AG04450 (cell line): ENCODE results near the gene MYNN. TPM values are rescaled to one million over a fixed set of nuclear protein-coding genes. Genes with fewer than 3 reads are reported as not detected.

Source experiments
- CTCF ChIA-PET: fragments of 300-600, 350-600 bp; formaldehyde crosslinking; extraction: SDS; loops from one replicate; lab custom pipeline; 2022; ENCODE audit warnings: antibody characterized with exemption, inconsistent platforms; lab: Charles Lee
- POLR2A ChIA-PET: fragments of 350-600 bp; formaldehyde crosslinking; extraction: SDS; loops from one replicate; lab custom pipeline; 2021; ENCODE audit warnings: antibody characterized with exemption, inconsistent platforms; lab: Yijun Ruan, JAX
- DNase-seq: peaks from one replicate; pipeline ENCODE4 v3.0.0-alpha.2; 2011; ENCODE audit warnings: low read depth, low spot score
- H3K27ac ChIP-seq: one replicate; pipeline ENCODE4 v1.5.1; 2012; ENCODE audit warnings: low read depth, low read length, control low read depth
- H3K27me3 ChIP-seq: one replicate; pipeline ENCODE4 v1.6.0; 2012; ENCODE audit warnings: low read length; ENCODE audit not compliant: control insufficient read depth, insufficient read depth
- H3K4me3 ChIP-seq: 2 replicates; pipeline ENCODE4 v1.5.1; 2011; ENCODE audit warnings: mild to moderate bottlenecking, low read depth, low read length, control low read depth
- H3K9me3 ChIP-seq: 2 replicates; pipeline ENCODE4 v1.5.1; 2012; ENCODE audit warnings: low read length; ENCODE audit not compliant: control insufficient read depth, insufficient read depth
- CTCF ChIP-seq: IDR thresholded peaks from 2 replicates; pipeline ENCODE4 v1.5.1; 2011; ENCODE audit warnings: low read depth, low read length, control low read depth, inconsistent platforms
- polyA plus RNA-seq: library from polyadenylated mRNA; depleted of rRNA; stranded (reverse); fragments of >200 nt; gene quantifications from 2 replicates; pipeline ENCODE4 v1.2.3, GENCODE V29; 2011

MYNN gene
- polyA plus RNA-seq, 1 experiment, result 27.0 TPM

- no peak for TF ChIP-seq CTCF
- Histone ChIP-seq H3K9me3 (no peaks in the 10 kb centered on the region), H3K4me3 (no peak overlapping the region), H3K27ac (no peak overlapping the region), H3K27me3 (peaks cover 6% of the 10 kb centered on the region)
- DNase-seq, result no peak
- ChIA-PET CTCF (no interaction called here), POLR2A (no interaction called here)
These were observed 24.5 kb upstream of the MYNN start for GRCh38 chr3:169748670-169749069.

GRCh38 chr3:169750665-169751064 is 22.5 kb upstream of the MYNN start:
- POLR2A ChIA-PET, result no interaction called here
- Histone ChIP-seq H3K4me3 (no peak overlapping the region), H3K27ac (no peak overlapping the region), H3K9me3 (no peaks in the 10 kb centered on the region), H3K27me3 (peaks cover 6% of the 10 kb centered on the region)
- no peak for TF ChIP-seq CTCF
- CTCF ChIA-PET, result no interaction called here
- DNase-seq, result no peak

- peaks cover 4% of the 10 kb centered on the region for H3K27me3 ChIP-seq
- POLR2A ChIA-PET, result no interaction called here
- CTCF ChIA-PET, result interaction anchor here (0.6 kb wide), 1 partner anchor 620 kb away, joined by 3 read pairs; no protein-coding TSS in a partner anchor
- no peaks in the 10 kb centered on the region for H3K9me3 ChIP-seq
- no peak overlapping the region for H3K27ac ChIP-seq
- DNase-seq, result no peak
- no peak for TF ChIP-seq CTCF
- H3K4me3 ChIP-seq, result no peak overlapping the region
These were observed 21.3 kb upstream of the MYNN start for GRCh38 chr3:169751875-169752274.

GRCh38 chr3:169754711-169755110 is 18.5 kb upstream of the MYNN start:
- Histone ChIP-seq H3K4me3 (no peak overlapping the region), H3K9me3 (no peaks in the 10 kb centered on the region), H3K27me3 (no peaks in the 10 kb centered on the region), H3K27ac (no peak overlapping the region)
- no peak for DNase-seq
- no peak for TF ChIP-seq CTCF
- CTCF ChIA-PET, result no interaction called here
- POLR2A ChIA-PET, result no interaction called here

GRCh38 chr3:169755488-169755887 is 17.7 kb upstream of the MYNN start:
- ChIA-PET CTCF (no interaction called here), POLR2A (no interaction called here)
- Histone ChIP-seq H3K9me3 (no peaks in the 10 kb centered on the region), H3K4me3 (no peak overlapping the region), H3K27me3 (no peaks in the 10 kb centered on the region), H3K27ac (no peak overlapping the region)
- TF ChIP-seq CTCF, result no peak
- DNase-seq, result no peak
